ENCODE results near the gene UBL4A. TPM values are rescaled to one million over a fixed set of nuclear protein-coding genes. Genes with fewer than 3 reads are reported as not detected.

Gene UBL4A
- total RNA-seq, 4 donors from 2014 or later = 25.8 to 50.5 (median 46.4) TPM

DNA sequence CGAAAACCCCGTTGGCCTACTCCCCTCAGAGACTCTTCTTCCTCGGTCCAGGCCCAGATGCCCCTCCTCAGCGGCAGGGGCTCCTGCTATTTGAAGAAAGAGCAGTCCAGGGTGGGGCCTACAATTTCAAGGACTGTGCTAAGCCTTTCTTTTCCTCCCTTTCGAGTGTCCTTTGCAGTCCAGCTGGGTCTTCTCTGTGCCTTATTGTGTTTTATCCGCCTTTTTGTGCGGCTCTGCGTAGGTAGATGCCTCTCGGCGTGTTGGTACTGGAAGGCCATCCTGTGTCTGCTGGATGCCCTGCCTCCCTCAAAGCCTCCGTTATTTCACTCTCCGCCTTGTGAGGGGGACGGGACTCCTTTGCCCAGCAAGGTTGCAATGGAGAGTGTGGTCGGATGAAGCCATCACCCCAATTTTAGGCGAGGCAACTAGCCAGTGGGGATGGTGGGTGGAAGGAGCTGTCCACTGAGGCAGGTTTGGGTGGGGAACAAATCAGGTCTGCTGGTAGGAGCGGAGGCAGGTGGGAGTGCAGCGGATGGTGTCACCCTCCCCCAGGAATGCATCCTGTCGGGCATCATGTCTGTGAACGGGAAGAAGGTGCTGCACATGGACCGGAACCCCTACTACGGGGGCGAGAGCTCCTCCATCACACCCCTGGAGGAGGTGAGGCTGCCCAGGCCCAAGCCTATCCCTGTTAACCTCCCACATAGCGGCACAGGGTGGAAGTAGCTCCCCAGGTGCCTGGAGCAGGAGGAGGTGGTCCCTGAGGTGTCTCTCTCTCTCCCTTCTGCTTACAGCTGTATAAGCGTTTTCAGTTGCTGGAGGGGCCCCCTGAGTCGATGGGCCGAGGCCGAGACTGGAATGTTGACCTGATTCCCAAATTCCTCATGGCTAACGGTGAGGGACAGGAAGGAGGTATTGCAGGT, 48.2 kb downstream of the UBL4A start:
- peaks cover 51% of the 10 kb centered on the region for H3K36me3 ChIP-seq
- H3K4me3 ChIP-seq = peak overlapping the region; percentile 67
- H3K4me1 ChIP-seq = peaks cover 15% of the 10 kb centered on the region
- no peaks in the 10 kb centered on the region for H3K9me3 ChIP-seq
- H3K27me3 ChIP-seq = no peaks in the 10 kb centered on the region
- WGBS = 63% methylated on average over 23 of the region's 28 CpGs
- DNase-seq (ENCODE audit: low spot score in 2 of 2) = no peak
- no peak overlapping the region for H3K27ac ChIP-seq
- no peak for TF ChIP-seq POLR2A (IDR thresholded peaks at IDR 0.05)
- TF ChIP-seq, protein P1, sequence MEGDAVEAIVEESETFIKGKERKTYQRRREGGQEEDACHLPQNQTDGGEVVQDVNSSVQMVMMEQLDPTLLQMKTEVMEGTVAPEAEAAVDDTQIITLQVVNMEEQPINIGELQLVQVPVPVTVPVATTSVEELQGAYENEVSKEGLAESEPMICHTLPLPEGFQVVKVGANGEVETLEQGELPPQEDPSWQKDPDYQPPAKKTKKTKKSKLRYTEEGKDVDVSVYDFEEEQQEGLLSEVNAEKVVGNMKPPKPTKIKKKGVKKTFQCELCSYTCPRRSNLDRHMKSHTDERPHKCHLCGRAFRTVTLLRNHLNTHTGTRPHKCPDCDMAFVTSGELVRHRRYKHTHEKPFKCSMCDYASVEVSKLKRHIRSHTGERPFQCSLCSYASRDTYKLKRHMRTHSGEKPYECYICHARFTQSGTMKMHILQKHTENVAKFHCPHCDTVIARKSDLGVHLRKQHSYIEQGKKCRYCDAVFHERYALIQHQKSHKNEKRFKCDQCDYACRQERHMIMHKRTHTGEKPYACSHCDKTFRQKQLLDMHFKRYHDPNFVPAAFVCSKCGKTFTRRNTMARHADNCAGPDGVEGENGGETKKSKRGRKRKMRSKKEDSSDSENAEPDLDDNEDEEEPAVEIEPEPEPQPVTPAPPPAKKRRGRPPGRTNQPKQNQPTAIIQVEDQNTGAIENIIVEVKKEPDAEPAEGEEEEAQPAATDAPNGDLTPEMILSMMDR (IDR thresholded peaks at IDR 0.05) = no peak
- no peak for TF ChIP-seq EP300 (IDR thresholded peaks at IDR 0.05)
- no peak for TF ChIP-seq POLR2AphosphoS5 (IDR thresholded peaks at IDR 0.05)

DNA sequence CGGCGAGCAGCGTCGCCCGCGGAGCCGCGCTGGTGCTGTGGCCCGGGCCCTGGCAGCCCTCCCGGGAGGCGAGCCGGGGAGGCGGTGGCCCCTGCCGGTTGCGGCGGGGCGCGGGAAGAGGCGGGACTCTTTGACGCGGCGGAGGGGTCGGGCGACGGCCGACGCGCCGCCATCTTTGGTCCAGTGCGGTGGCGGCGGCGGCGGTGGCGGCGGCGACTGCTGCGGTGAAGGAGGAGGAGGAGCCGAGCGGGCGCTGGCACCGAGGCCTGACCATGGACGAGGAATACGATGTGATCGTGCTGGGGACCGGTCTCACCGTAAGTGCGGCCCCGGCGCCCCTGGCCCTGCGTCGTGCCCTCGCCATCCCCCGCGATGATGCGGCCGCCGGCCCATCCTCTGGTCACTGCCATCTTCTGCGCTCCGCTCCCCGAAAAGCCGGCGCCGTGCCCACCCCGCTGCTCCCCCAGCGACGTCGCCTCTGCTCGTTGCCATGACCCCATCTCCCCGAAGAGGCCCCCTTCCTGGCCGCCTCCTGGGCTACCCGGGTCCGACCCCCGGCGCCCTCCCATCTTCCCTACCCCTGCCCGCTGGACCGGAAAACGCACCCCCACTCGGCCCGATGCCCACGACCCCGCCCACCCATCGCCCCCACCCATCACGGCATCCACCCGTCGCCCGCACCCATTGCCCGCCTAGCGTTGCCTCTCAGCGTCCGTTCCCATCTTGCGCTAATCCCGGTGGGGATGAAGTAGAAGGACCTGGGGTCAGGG, 49.2 kb downstream of the UBL4A start, which contains the start of gene GDI1:
Gene GDI1, plus strand, starts transcription at position 172 of the 770 bp plus-strand sequence. Its CDS starts 101 bp downstream, at position 273.
- peak within 1 kb of the TSS; percentile 88 for H3K27ac ChIP-seq
- H3K4me1 ChIP-seq = peaks cover 15% of the 10 kb centered on the region
- peak within 1 kb of the TSS; percentile 67 for H3K4me3 ChIP-seq
- no peaks in the 10 kb centered on the region for H3K9me3 ChIP-seq
- H3K27me3 ChIP-seq = no peaks in the 10 kb centered on the region
- peaks cover 54% of the 10 kb centered on the region for H3K36me3 ChIP-seq
- peak in 1 of 2 donors; percentile 73 for DNase-seq (ENCODE audit: low spot score in 2 of 2)
- TF ChIP-seq POLR2A (IDR thresholded peaks at IDR 0.05) = no peak
- TF ChIP-seq POLR2AphosphoS5 (IDR thresholded peaks at IDR 0.05) = no peak
- no peak for TF ChIP-seq EP300 (IDR thresholded peaks at IDR 0.05)
- TF ChIP-seq, protein P1 (IDR thresholded peaks at IDR 0.05) = no peak
- WGBS = 51% methylated on average over 43 of the region's 93 CpGs

DNA sequence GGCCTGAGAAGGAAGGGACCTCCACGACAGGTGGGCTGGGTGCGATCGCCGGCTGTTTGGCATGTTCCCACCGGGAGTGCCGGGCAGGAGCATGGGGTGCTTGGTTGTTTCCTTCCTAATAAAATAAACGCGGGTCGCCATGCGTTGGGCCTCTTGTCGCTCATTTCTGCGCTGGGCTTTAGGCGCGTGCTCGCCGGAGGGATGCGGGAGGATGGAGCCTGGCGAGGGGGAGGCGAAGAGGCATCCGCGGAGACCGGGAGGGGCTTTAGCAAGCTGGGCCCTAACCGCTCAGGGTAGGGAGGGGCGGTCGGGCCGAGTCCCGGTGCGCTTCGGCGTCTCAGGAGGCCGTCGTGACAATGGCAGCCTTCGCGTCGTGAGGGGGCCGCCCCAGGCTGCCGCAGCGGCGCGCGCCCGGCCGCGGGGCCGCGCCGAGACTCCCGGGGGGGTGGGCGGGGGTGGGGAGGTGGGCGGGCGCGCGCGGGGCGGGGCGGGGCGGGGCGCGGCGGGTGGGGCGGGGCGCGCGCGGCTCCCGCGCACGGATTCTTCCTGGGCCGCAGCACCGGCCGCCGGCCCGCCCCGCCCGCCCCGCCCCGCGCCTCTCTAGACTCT, 49.9 kb downstream of the UBL4A start:
- H3K36me3 ChIP-seq = peaks cover 51% of the 10 kb centered on the region
- H3K27me3 ChIP-seq = no peaks in the 10 kb centered on the region
- DNase-seq (ENCODE audit: low spot score in 2 of 2) = peak in 1 of 2 donors; percentile 64
- peaks cover 15% of the 10 kb centered on the region for H3K4me1 ChIP-seq
- 71% methylated on average over 6 of the region's 78 CpGs for WGBS
- no peak for TF ChIP-seq EP300 (IDR thresholded peaks at IDR 0.05)
- no peak for TF ChIP-seq POLR2AphosphoS5 (IDR thresholded peaks at IDR 0.05)
- peak overlapping the region; percentile 67 for H3K4me3 ChIP-seq
- H3K9me3 ChIP-seq = no peaks in the 10 kb centered on the region
- H3K27ac ChIP-seq = peak overlapping the region; percentile 88

DNA sequence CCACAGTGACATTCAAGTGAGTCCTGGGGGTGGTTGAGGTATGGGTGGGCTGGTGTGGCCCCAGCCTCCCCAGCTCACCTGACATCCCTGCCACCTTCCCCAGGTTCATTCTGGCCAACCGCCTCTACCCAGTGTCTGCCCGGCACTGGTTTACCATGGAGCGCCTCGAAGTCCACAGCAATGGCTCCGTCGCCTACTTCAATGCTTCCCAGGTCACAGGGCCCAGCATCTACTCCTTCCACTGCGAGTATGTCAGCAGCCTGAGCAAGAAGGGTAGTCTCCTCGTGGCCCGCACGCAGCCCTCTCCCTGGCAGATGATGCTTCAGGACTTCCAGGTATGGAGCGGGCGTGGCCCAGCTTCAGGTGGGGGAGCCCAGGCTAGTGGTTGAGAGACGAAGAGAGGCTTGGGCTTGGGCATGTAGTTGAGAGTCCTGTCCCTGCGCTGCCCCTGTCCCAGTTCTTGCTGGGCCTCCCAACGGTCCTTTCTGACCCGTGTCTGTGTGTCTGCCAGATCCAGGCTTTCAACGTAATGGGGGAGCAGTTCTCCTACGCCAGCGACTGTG, 51.2 kb downstream of the UBL4A start:
- Histone ChIP-seq H3K36me3 (peaks cover 41% of the 10 kb centered on the region), H3K4me3 (no peak overlapping the region), H3K9me3 (no peaks in the 10 kb centered on the region), H3K27me3 (no peaks in the 10 kb centered on the region), H3K4me1 (peaks cover 19% of the 10 kb centered on the region), H3K27ac (no peak overlapping the region)
- TF ChIP-seq POLR2A (IDR thresholded peaks at IDR 0.05) (no peak), EP300 (IDR thresholded peaks at IDR 0.05) (no peak), POLR2AphosphoS5 (IDR thresholded peaks at IDR 0.05) (no peak)
- TF ChIP-seq, protein P1 (IDR thresholded peaks at IDR 0.05) = no peak
- WGBS = 93% methylated on average over 11 of the region's 19 CpGs
- DNase-seq (ENCODE audit: low spot score in 2 of 2) = peak in 1 of 2 donors; percentile 59

Data from suprapubic skin (tissue), 4 donors.